ENCODE results near the gene PLPPR4.

GRCh38 chr1:99281105-99281504 is 16.8 kb downstream of the PLPPR4 start:
- TF ChIP-seq, protein P1, sequence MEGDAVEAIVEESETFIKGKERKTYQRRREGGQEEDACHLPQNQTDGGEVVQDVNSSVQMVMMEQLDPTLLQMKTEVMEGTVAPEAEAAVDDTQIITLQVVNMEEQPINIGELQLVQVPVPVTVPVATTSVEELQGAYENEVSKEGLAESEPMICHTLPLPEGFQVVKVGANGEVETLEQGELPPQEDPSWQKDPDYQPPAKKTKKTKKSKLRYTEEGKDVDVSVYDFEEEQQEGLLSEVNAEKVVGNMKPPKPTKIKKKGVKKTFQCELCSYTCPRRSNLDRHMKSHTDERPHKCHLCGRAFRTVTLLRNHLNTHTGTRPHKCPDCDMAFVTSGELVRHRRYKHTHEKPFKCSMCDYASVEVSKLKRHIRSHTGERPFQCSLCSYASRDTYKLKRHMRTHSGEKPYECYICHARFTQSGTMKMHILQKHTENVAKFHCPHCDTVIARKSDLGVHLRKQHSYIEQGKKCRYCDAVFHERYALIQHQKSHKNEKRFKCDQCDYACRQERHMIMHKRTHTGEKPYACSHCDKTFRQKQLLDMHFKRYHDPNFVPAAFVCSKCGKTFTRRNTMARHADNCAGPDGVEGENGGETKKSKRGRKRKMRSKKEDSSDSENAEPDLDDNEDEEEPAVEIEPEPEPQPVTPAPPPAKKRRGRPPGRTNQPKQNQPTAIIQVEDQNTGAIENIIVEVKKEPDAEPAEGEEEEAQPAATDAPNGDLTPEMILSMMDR (conservative IDR thresholded peaks at IDR 0.05; ENCODE audit: low read depth, low read length) = no peak
- TF ChIP-seq RAD21 (IDR thresholded peaks at IDR 0.05; ENCODE audit: low read length) = no peak
- TF ChIP-seq RFX5 (IDR thresholded peaks at IDR 0.05; ENCODE audit: low read depth, low read length) = no peak
- TF ChIP-seq SMC3 (IDR thresholded peaks at IDR 0.05; ENCODE audit: low read depth, low read length) = no peak
- no peak for TF ChIP-seq USF2 (IDR thresholded peaks at IDR 0.05; ENCODE audit: low read depth, low read length)
- TF ChIP-seq MXI1 (IDR thresholded peaks at IDR 0.05; ENCODE audit: borderline replicate concordance, low read depth, low read length) = no peak
- no peak for TF ChIP-seq MAZ (IDR thresholded peaks at IDR 0.05; ENCODE audit: borderline replicate concordance, low read depth, low read length)
- no peak for TF ChIP-seq POLR2A (IDR thresholded peaks at IDR 0.05; ENCODE audit: low read depth, low read length)
- TF ChIP-seq BHLHE40 (IDR thresholded peaks at IDR 0.05; ENCODE audit: low read depth, low read length) = no peak
- TF ChIP-seq CHD1 (IDR thresholded peaks at IDR 0.05; ENCODE audit: low read depth, low read length) = no peak

Data from IMR-90 (cell line).